DND-41 (cell line): Measurements from ENCODE around the gene NF1.

ENCODE experiments used
- EZH2 ChIP-seq: IDR thresholded peaks from 3 replicates; pipeline ENCODE4 v1.6.1; 2012; ENCODE audit warnings: borderline replicate concordance, low read depth, mild to moderate bottlenecking, moderate library complexity, low read length, inconsistent platforms; ENCODE audit not compliant: severe bottlenecking
- TF ChIP-seq, protein P1 (sequence below): IDR thresholded peaks from 2 replicates; pipeline ENCODE4 v1.5.1; 2012; ENCODE audit warnings: borderline replicate concordance, low read length, moderate library complexity, mild to moderate bottlenecking; ENCODE audit not compliant: poor library complexity, severe bottlenecking; ENCODE audit errors: extremely low read depth

DNA sequence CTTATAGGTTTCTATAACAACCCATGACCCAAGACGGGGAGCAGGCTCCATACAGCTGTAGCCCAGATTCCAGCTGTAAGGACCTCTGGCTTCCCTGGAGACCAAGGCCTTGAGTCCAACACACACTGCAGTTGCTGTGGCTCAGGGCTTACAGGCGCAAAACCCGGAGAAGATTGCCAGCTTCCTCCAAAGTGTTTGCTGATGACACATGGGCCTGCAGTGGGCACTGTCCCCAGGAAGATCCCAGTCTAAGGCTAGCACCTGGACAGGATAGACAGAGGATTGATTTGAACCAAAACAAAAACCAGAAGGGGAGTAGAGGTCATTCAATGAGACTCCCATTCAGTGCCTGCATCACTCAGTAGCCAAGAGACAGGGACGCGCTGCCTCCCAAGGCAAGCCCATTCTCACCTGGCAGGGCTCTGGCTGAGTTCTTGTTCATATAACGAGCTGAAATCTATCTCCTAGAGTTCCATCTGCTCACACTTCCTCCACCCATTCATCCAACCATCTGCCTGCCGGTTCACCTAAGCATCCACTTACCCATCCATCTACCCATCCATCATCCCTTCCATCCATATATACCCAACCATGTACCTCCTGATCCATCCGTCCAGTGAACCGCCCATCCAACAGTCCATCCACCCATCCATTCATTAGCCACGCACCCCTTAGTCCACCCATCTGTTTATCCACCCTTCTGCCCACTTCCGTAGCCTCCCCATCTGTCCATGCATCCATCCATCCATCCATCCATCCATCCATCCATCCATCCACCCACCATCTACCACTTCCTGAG lies 306.9 kb downstream of the NF1 start:
- TF ChIP-seq, protein P1, sequence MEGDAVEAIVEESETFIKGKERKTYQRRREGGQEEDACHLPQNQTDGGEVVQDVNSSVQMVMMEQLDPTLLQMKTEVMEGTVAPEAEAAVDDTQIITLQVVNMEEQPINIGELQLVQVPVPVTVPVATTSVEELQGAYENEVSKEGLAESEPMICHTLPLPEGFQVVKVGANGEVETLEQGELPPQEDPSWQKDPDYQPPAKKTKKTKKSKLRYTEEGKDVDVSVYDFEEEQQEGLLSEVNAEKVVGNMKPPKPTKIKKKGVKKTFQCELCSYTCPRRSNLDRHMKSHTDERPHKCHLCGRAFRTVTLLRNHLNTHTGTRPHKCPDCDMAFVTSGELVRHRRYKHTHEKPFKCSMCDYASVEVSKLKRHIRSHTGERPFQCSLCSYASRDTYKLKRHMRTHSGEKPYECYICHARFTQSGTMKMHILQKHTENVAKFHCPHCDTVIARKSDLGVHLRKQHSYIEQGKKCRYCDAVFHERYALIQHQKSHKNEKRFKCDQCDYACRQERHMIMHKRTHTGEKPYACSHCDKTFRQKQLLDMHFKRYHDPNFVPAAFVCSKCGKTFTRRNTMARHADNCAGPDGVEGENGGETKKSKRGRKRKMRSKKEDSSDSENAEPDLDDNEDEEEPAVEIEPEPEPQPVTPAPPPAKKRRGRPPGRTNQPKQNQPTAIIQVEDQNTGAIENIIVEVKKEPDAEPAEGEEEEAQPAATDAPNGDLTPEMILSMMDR: no peak
- no peak for TF ChIP-seq EZH2
